Lower leg skin (tissue), 3 donors: ENCODE results near the gene F7.

ENCODE experiments used
- POLR2A ChIP-seq, 2 donors: fragments of 450-650 bp; IDR thresholded peaks; one replicate each; pipeline ENCODE4 v1.6.1; 2016 to 2017; ENCODE audit warnings: antibody characterized with exemption in 2 of 2, mild to moderate bottlenecking in 1 of 2, moderate library complexity in 1 of 2
- TF ChIP-seq, protein P1 (sequence below), 3 donors: fragments of 450-650 bp; IDR thresholded peaks; one replicate each; pipeline ENCODE4 v1.5.1; 2016; ENCODE audit warnings: antibody characterized with exemption in 3 of 3, mild to moderate bottlenecking in 3 of 3, moderate library complexity in 2 of 3

GRCh38 chr13:113074876-113075275 is 30.7 kb upstream of the F7 start:
- TF ChIP-seq, protein P1, sequence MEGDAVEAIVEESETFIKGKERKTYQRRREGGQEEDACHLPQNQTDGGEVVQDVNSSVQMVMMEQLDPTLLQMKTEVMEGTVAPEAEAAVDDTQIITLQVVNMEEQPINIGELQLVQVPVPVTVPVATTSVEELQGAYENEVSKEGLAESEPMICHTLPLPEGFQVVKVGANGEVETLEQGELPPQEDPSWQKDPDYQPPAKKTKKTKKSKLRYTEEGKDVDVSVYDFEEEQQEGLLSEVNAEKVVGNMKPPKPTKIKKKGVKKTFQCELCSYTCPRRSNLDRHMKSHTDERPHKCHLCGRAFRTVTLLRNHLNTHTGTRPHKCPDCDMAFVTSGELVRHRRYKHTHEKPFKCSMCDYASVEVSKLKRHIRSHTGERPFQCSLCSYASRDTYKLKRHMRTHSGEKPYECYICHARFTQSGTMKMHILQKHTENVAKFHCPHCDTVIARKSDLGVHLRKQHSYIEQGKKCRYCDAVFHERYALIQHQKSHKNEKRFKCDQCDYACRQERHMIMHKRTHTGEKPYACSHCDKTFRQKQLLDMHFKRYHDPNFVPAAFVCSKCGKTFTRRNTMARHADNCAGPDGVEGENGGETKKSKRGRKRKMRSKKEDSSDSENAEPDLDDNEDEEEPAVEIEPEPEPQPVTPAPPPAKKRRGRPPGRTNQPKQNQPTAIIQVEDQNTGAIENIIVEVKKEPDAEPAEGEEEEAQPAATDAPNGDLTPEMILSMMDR (IDR thresholded peaks at IDR 0.05): no peak
- TF ChIP-seq POLR2A (IDR thresholded peaks at IDR 0.05): no peak
